ENCODE measurements around the gene SNAPC3. TPM values are rescaled to one million over a fixed set of nuclear protein-coding genes. Genes with fewer than 3 reads are reported as not detected.

The SNAPC3 gene
- total RNA-seq = 10 to 100 TPM; 30.6 to 41.0 TPM

GRCh38 chr9:15422372-15423230 lies at the start of gene SNAPC3:
TSS of gene SNAPC3 (plus strand) at chr9:15422876. CDS start at chr9:15422880, 4 bp downstream.

GRCh38 chr9:15510789-15511575 lies 88.3 kb downstream of the SNAPC3 start, which contains the start of gene PSIP1:
TSS of gene PSIP1 (minus strand) at chr9:15510970. CDS start at chr9:15510188, 782 bp downstream.

Small RNA genes within 50 kb of the gene (small RNA-seq; reads per million reads assigned to genes)
- gene RNU6-319P = 0 reads per million in 2 donors

Other genes with a start within 250 kb of the SNAPC3 start
- 1 to 10 TPM; 1.7 to 2.8 TPM for gene TTC39B, start 115.7 kb upstream of the SNAPC3 start, total RNA-seq
- 10 to 100 TPM; 20.0 to 34.3 TPM for gene PSIP1, start 88.1 kb downstream of the SNAPC3 start, total RNA-seq
- gene CCDC171, start 130.2 kb downstream of the SNAPC3 start, total RNA-seq = 10 to 100 TPM in 1 of 2 donors, 1 to 10 TPM in 1; 9.0 to 22.7 TPM

All from melanocyte of skin (primary cell).